HepG2 (cell line): ENCODE results near the gene UBE2D3. TPM values are rescaled to one million over a fixed set of nuclear protein-coding genes. Genes with fewer than 3 reads are reported as not detected.

Source experiments
- ATAC-seq: fragments of 200-7000 bp; cut with Tn5 transposase; 3 replicates; pipeline ENCODE4 v1.9.1; 2020; ENCODE audit warnings: mild to moderate bottlenecking, moderate library complexity
- BruUV-seq: library from RNA; stranded (reverse); fragments of 400-500 nt; replicated peaks from 2 replicates; lab custom pipeline; 2021; lab: Mats Ljungman, UMichigan
- CTCF ChIA-PET: fragments of 300-600 bp; formaldehyde crosslinking; extraction: SDS; loops from one replicate; lab custom pipeline; 2021; ENCODE audit warnings: low total read pairs, inconsistent platforms, low intra/inter-chr PET ratio; lab: Yijun Ruan, JAX
- POLR2A ChIA-PET: fragments of 350-600 bp; sonication (Branson Sonifier 250); formaldehyde crosslinking; loops from one replicate; lab custom pipeline; 2020; ENCODE audit warnings: antibody characterized with exemption, inconsistent platforms; lab: Yijun Ruan, JAX
- DNase-seq: peaks from one replicate; pipeline ENCODE4 v3.0.0-alpha.2; 2015; ENCODE audit warnings: low spot score
- FAIRE-seq: peaks from 3 replicates; lab custom pipeline; 2011; peaks lifted over from hg19 to GRCh38; lab: Jason Lieb, UNC
- H2AFZ ChIP-seq: one replicate; pipeline ENCODE4 v1.6.1; 2011; ENCODE audit warnings: low read length, inconsistent platforms
- H3K27ac ChIP-seq: fragments of 300-600 bp; 3 replicates; pipeline ENCODE4 v1.8.0; 2011; ENCODE audit warnings: mixed run types, mild to moderate bottlenecking, mixed read lengths, low read length, inconsistent platforms; ENCODE audit not compliant: insufficient read depth; ENCODE audit errors: extremely low read length
- H3K27me3 ChIP-seq, 2 experiments: fragments of 200-600 bp in 1 of 2; 2 replicates in 1 of 2; 3 replicates in 1 of 2; pipeline versions ENCODE4 v1.6.0 to v1.8.0; 2011; ENCODE audit warnings: low read length in 2 of 2, mild to moderate bottlenecking in 2 of 2, moderate library complexity in 2 of 2, inconsistent platforms in 1 of 2; ENCODE audit not compliant: insufficient read depth in 2 of 2, control insufficient read depth in 1 of 2
- H3K36me3 ChIP-seq, 2 experiments: fragments of 200-600 bp in 1 of 2; replicated peaks in 1 of 2; 2 replicates in 1 of 2; 3 replicates in 1 of 2; pipeline versions ENCODE4 v1.5.1 to v1.8.0; 2011; ENCODE audit warnings: low read length in 2 of 2, inconsistent platforms in 1 of 2; ENCODE audit not compliant: insufficient read depth in 2 of 2, control insufficient read depth in 1 of 2
- H3K4me1 ChIP-seq: 2 replicates; pipeline ENCODE4 v1.5.1; 2012; ENCODE audit warnings: low read length, inconsistent platforms; ENCODE audit not compliant: insufficient read depth
- H3K4me2 ChIP-seq: 2 replicates; pipeline ENCODE4 v1.6.0; 2011; ENCODE audit warnings: low read depth, low read length, inconsistent platforms
- H3K4me3 ChIP-seq, 3 experiments: fragments of 200-600 bp in 1 of 3; sonication (generic), shearing (Covaris generic) in 1 of 3; replicated peaks in 1 of 3; 2 replicates each; pipeline ENCODE4 v1.5.1; 2011 to 2016; ENCODE audit warnings: low read length in 3 of 3, inconsistent platforms in 2 of 3, low read depth in 2 of 3, mild to moderate bottlenecking in 2 of 3, control low read depth in 1 of 3, mixed read lengths in 1 of 3; ENCODE audit not compliant: insufficient read depth in 1 of 3
- H3K79me2 ChIP-seq: one replicate; pipeline ENCODE4 v1.6.1; 2011; ENCODE audit warnings: low read length, inconsistent platforms; ENCODE audit not compliant: insufficient read depth
- H3K9ac ChIP-seq: 2 replicates; pipeline ENCODE4 v1.6.0; 2011; ENCODE audit warnings: mild to moderate bottlenecking, low read depth, low read length, inconsistent platforms; ENCODE audit not compliant: insufficient read depth
- H3K9me3 ChIP-seq: 2 replicates; pipeline ENCODE4 v1.5.1; 2012; ENCODE audit warnings: mild to moderate bottlenecking, low read length
- H4K20me1 ChIP-seq: 2 replicates; pipeline ENCODE4 v1.6.0; 2011; ENCODE audit warnings: inconsistent platforms, mild to moderate bottlenecking, low read length, moderate library complexity; ENCODE audit not compliant: insufficient read depth
- AKAP8 ChIP-seq: sonication (generic); formaldehyde crosslinking; IDR thresholded peaks from 2 replicates; pipeline ENCODE4 v1.5.1; 2020; ENCODE audit warnings: mild to moderate bottlenecking, missing genetic modification reagents
- ARID4A ChIP-seq: sonication (generic); formaldehyde crosslinking; IDR thresholded peaks from 2 replicates; pipeline ENCODE4 v1.5.0; 2020; ENCODE audit warnings: mild to moderate bottlenecking, missing genetic modification reagents, borderline replicate concordance
- ARNTL ChIP-seq: sonication (generic); formaldehyde crosslinking; IDR thresholded peaks from 2 replicates; pipeline ENCODE4 v1.4.0; 2020; ENCODE audit warnings: mild to moderate bottlenecking, missing genetic modification reagents
- CC2D1A ChIP-seq: sonication (generic); formaldehyde crosslinking; IDR thresholded peaks from 2 replicates; pipeline ENCODE4 v1.8.1; 2023; ENCODE audit warnings: mild to moderate bottlenecking, missing genetic modification reagents
- CEBPB ChIP-seq: IDR thresholded peaks from 2 replicates; pipeline ENCODE4 v1.6.1; 2011; ENCODE audit warnings: low read depth, low read length, improper control_type of control experiment, borderline replicate concordance
- CEBPG ChIP-seq: IDR thresholded peaks from 2 replicates; pipeline ENCODE4 v1.6.1; 2016
- DPF2 ChIP-seq: sonication (generic); formaldehyde crosslinking; IDR thresholded peaks from 2 replicates; pipeline ENCODE4 v1.4.0; 2020; ENCODE audit warnings: mild to moderate bottlenecking, low read depth, missing genetic modification reagents, borderline replicate concordance
- ELF3 ChIP-seq: IDR thresholded peaks from 2 replicates; pipeline ENCODE4 v1.6.1; 2016; ENCODE audit warnings: missing genetic modification reagents, missing compliant biosample characterization
- HNRNPK ChIP-seq: fragments of 200-400 bp; formaldehyde crosslinking; IDR thresholded peaks from 2 replicates; pipeline ENCODE4 v1.6.1; 2018; ENCODE audit warnings: low read length, low read depth, moderate library complexity, mild to moderate bottlenecking; ENCODE audit not compliant: poor library complexity, severe bottlenecking
- KAT7 ChIP-seq: IDR thresholded peaks from 2 replicates; pipeline ENCODE4 v1.6.1; 2018; ENCODE audit warnings: borderline replicate concordance, missing compliant biosample characterization
- KDM2A ChIP-seq: sonication (generic); formaldehyde crosslinking; IDR thresholded peaks from 2 replicates; pipeline ENCODE4 v1.4.0; 2020; ENCODE audit warnings: low read depth, missing genetic modification reagents, borderline replicate concordance
- KDM5A ChIP-seq: fragments of 200-600 bp; sonication (generic); IDR thresholded peaks from 2 replicates; pipeline ENCODE4 v1.7.0; 2018; ENCODE audit warnings: antibody characterized with exemption, mild to moderate bottlenecking, low read length, borderline replicate concordance
- PLSCR1 ChIP-seq: sonication (generic); formaldehyde crosslinking; IDR thresholded peaks from 2 replicates; pipeline ENCODE4 v1.5.0; 2020; ENCODE audit warnings: missing genetic modification reagents, mild to moderate bottlenecking, borderline replicate concordance
- SOX5 ChIP-seq: IDR thresholded peaks from 2 replicates; pipeline ENCODE4 v1.6.1; 2016; ENCODE audit warnings: borderline replicate concordance
- THAP11 ChIP-seq: IDR thresholded peaks from 2 replicates; pipeline ENCODE4 v1.6.1; 2016; ENCODE audit warnings: missing biosample characterization, missing genetic modification reagents
- ZBTB42 ChIP-seq: sonication (generic); formaldehyde crosslinking; IDR thresholded peaks from 2 replicates; pipeline ENCODE4 v1.5.0; 2020; ENCODE audit warnings: mild to moderate bottlenecking, missing genetic modification reagents
- ZFP41 ChIP-seq: sonication (generic); formaldehyde crosslinking; IDR thresholded peaks from 2 replicates; pipeline ENCODE4 v1.4.0; 2020; ENCODE audit warnings: mild to moderate bottlenecking, missing genetic modification reagents, borderline replicate concordance
- ZMAT5 ChIP-seq: sonication (generic); formaldehyde crosslinking; IDR thresholded peaks from 2 replicates; pipeline ENCODE4 v1.5.0; 2020; ENCODE audit warnings: mild to moderate bottlenecking, low read depth, missing genetic modification reagents, borderline replicate concordance
- ZNF792 ChIP-seq: IDR thresholded peaks from 2 replicates; pipeline ENCODE4 v1.6.1; 2016
- WGBS: methylation state at CpG from one replicate; pipeline ENCODE4 v1.1.6; 2017; ENCODE audit warnings: low lambda C conversion rate; 5-methylcytosine and 5-hydroxymethylcytosine counted together
- in situ Hi-C: cut with HindIII; loops from 2 replicates; pipeline ENCODE4 v1.10.0; 2017; ENCODE audit warnings: low pct_unique_long_range_greater_than_20kb; ENCODE audit not compliant: extremely low pct_ligation_motif_present
- intact Hi-C: fragments of 100-400 bp; cut with micrococcal nuclease; formaldehyde crosslinking; loops from one replicate; pipeline ENCODE4 v1.10.0; 2022; ENCODE audit not compliant: unreplicated experiment
- polyA plus RNA-seq, 8 experiments: library from polyadenylated mRNA; depleted of rRNA in 3 of 8; stranded (reverse) in 7 of 8; unstranded in 1 of 8; fragments of >200 nt; fragmentation: Illumina TruSeq in 4 of 8; extraction: Trizol in 4 of 8; gene quantifications; 2 replicates each; pipeline versions ENCODE4 v1.2.1 to v1.2.3, GENCODE V29; 2011 to 2016; ENCODE audit warnings: low read depth in 4 of 8, missing spikeins in 1 of 8, mixed read lengths in 1 of 8; ENCODE audit not compliant: insufficient read depth in 1 of 8
- total RNA-seq, 5 experiments: library from RNA; depleted of rRNA; stranded (reverse); fragments of >200 nt; fragmentation: Illumina TruSeq; extraction: Trizol; gene quantifications; 2 replicates each; pipeline ENCODE4 v1.2.3, GENCODE V29; 2016; ENCODE audit warnings: low read depth in 1 of 5

Gene UBE2D3
- total and polyA plus RNA-seq, 2 of the 13 experiments (the other 11 are each of a cell fraction or from before 2014, with no cell fraction given) = 224 to 293 TPM

- peak overlapping the region; percentile 92 to 97 (median 95) for H3K4me3 ChIP-seq
- H3K4me1 ChIP-seq = peaks cover 54% of the 10 kb centered on the region
- POLR2A ChIA-PET = interaction anchor here (0.7 to 2.5 kb wide), 7 partner anchors 9 to 205 kb away, joined by 3 to 19 read pairs (median 4); partner anchors contain the start of genes CISD2 and MANBA
- H3K79me2 ChIP-seq = peaks cover 74% of the 10 kb centered on the region
- peak overlapping the region; percentile 78 for H3K4me2 ChIP-seq
- H4K20me1 ChIP-seq = peaks cover 60% of the 10 kb centered on the region
- in situ Hi-C loops = loop anchor here (5.0 kb wide), 1 partner anchor 42 kb away; the partner anchor contains the start of gene CISD2
- DNase-seq (peak; percentile 66), ATAC-seq (no peak), FAIRE-seq (peak; percentile 39)
- CTCF ChIA-PET = no interaction called here
- H3K9ac ChIP-seq = peak overlapping the region; percentile 98
- peaks cover 0 to 11% of the 10 kb centered on the region in 2 experiments; a peak in 2 of 5 replicates for H3K36me3 ChIP-seq
- peak overlapping the region; percentile 97 for H3K27ac ChIP-seq
- H2AFZ ChIP-seq = no peak overlapping the region
- H3K9me3 ChIP-seq = no peaks in the 10 kb centered on the region
- WGBS = 1% methylated on average over 23 of the region's 23 CpGs
- intact Hi-C loops = loop anchor here (2.0 to 5.0 kb wide), 3 partner anchors 63 to 323 kb away; partner anchors contain the start of genes MANBA, NFKB1 and SLC9B1
- no TSS peak for BruUV-seq
- peaks cover 0 to 2% of the 10 kb centered on the region in 2 experiments; a peak in 1 of 5 replicates for H3K27me3 ChIP-seq
- TF ChIP-seq SOX5 (CRISPR knock-in tag) (no peak), CC2D1A (0 out of 2 replicates have a peak, but pooled peaks have one; percentile 34), CEBPB (peak; percentile 93), KAT7 (CRISPR knock-in tag) (0 out of 2 replicates have a peak, but pooled peaks have one; percentile 14), ZBTB42 (CRISPR knock-in tag) (no peak), CEBPG (CRISPR knock-in tag) (peak; percentile 92), ZFP41 (CRISPR knock-in tag) (no peak), PLSCR1 (CRISPR knock-in tag) (no peak), ELF3 (CRISPR knock-in tag) (no peak), AKAP8 (CRISPR knock-in tag) (no peak), THAP11 (CRISPR knock-in tag) (peak; percentile 38; the same call in 1 of the 2 replicates), ARNTL (CRISPR knock-in tag) (no peak), ARID4A (0 out of 2 replicates have a peak, but pooled peaks have one; percentile 25), KDM2A (CRISPR knock-in tag) (no peak), ZMAT5 (CRISPR knock-in tag) (no peak), HNRNPK (no peak), KDM5A (0 out of 2 replicates have a peak, but pooled peaks have one; percentile 64), ZNF792 (no peak), DPF2 (CRISPR knock-in tag) (no peak)
Observed at GRCh38 chr4:102825261-102826091, 1.9 kb downstream of the UBE2D3 start.
